MG63 (cell line): ENCODE data around the gene ELANE. TPM values are rescaled to one million over a fixed set of nuclear protein-coding genes. Genes with fewer than 3 reads are reported as not detected.

Experiments
- DNase-seq: peaks from one replicate; pipeline ENCODE4 v3.0.0-alpha.2; 2020
- H3K27me3 ChIP-seq: fragments of 250-450 bp; sonication (Bioruptor Pico); 2 replicates; pipeline ENCODE4 v1.5.1; 2020; ENCODE audit warnings: mild to moderate bottlenecking, moderate library complexity
- H3K36me3 ChIP-seq: fragments of 250-450 bp; sonication (Bioruptor Pico); 2 replicates; pipeline ENCODE4 v1.5.1; 2020; ENCODE audit warnings: mild to moderate bottlenecking, moderate library complexity
- H3K4me3 ChIP-seq: fragments of 250-450 bp; sonication (Bioruptor Pico); 2 replicates; pipeline ENCODE4 v1.5.1; 2020; ENCODE audit warnings: mild to moderate bottlenecking, moderate library complexity
- H3K9me3 ChIP-seq: fragments of 250-450 bp; sonication (Bioruptor Pico); 2 replicates; pipeline ENCODE4 v1.5.1; 2020; ENCODE audit warnings: mild to moderate bottlenecking, moderate library complexity
- total RNA-seq: library from RNA; depleted of rRNA; stranded (reverse); fragments of >200 nt; shearing (Covaris generic); gene quantifications from 2 replicates; pipeline ENCODE4 v1.2.3, GENCODE V29; 2014; ENCODE audit warnings: low replicate concordance

Gene ELANE
- total RNA-seq, 1 experiment from 2014 or later = not detected

DNA sequence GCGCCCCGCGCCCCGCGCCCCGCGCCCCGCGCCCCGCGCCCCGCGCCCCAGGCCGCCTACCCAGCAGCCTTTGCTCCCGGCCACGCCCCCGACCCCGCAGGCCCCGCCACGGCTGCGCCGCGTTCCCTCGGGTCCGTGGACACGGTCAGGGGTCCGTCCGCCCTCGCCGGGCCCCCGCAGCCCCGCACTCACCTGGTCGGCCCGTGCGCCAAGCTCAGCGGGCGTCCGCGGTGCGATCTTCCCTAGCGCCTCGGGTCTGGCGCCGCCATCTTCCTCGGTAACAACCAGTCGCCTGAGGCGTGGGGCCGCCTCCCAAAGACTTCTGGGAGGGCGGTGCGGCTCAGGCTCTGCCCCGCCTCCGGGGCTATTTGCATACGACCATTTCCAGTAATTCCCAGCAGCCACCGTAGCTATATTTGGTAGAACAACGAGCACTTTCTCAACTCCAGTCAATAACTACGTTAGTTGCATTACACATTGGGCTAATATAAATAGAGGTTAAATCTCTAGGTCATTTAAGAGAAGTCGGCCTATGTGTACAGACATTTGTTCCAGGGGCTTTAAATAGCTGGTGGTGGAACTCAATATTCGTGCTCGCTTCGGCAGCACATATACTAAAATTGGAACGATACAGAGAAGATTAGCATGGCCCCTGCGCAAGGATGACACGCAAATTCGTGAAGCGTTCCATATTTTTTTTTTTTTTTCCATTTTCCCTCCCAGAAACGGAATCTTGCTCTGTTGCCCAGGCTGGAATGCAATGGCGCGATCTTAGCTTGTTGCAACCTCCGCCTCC, 41.0 kb downstream of the ELANE start, which contains the start of the genes MED16 and RNU6-9:
MED16 (minus strand) TSS at position 294 of the 796 bp plus-strand sequence. CDS start 2,056 bp downstream, outside the sequence.
RNU6-9 (plus strand) TSS at position 591 of the 796 bp plus-strand sequence.
- Histone ChIP-seq H3K9me3 (no peaks in the 10 kb centered on the region), H3K27me3 (no peaks in the 10 kb centered on the region), H3K4me3 (peak within 1 kb of the TSS; percentile 67), H3K36me3 (peaks cover 4% of the 10 kb centered on the region)
- peak; percentile 83 for DNase-seq

- no peak for DNase-seq
- Histone ChIP-seq H3K36me3 (no peaks in the 10 kb centered on the region), H3K9me3 (no peaks in the 10 kb centered on the region), H3K27me3 (no peaks in the 10 kb centered on the region), H3K4me3 (no peak overlapping the region)
Measured at GRCh38 chr19:896434-896833, 44.3 kb downstream of the ELANE start.

DNA sequence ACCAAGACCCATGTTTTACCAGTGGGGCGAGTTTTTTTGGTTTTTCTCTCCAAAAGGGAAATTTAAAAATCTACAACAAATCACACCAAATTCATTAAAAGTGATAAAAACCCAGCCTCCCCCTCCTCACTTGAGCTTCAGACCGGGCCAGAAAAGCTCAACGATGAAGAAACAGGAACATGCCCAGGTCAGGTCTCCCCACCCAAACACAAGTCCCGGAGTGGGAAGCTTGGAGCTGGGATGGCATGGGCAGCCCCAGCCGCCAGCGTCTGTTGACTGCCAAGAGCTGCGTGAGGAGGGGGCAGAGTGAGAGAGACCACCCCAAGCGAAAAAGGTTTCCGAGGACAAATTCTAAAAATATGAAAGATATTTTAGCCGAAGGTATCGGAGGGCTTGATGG, 44.9 kb downstream of the ELANE start:
- H3K4me3 ChIP-seq = no peak overlapping the region
- H3K27me3 ChIP-seq = no peaks in the 10 kb centered on the region
- DNase-seq = no peak
- no peaks in the 10 kb centered on the region for H3K36me3 ChIP-seq
- no peaks in the 10 kb centered on the region for H3K9me3 ChIP-seq

DNA sequence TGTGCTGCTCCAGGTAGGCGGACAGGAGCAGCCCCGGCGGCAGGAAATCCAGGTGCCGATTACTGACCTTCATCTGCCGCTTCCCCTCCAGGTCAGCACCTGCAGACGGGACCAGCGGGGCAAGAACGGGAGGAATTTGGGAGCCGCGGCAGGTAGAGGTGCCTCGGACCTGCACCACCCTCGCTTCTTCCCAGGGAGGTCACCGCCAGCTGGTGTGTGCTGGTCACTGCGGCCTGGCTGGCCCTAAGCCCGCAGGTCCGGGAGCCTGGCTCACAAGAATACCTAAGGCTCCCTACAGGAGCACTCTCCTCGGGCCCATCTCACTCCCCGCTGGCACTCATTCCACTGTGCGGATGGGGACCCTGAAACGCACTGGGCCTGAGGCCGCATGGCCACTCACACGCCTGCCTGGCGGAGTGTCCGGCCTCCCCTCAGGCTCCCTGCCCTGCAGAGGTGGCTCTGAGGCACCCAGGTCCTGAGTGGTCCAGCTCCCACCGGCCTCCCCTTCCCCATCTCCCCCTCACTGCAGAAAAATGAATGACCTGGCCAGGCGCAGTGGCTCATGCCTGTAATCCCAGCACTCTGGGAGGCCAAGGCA, 45.4 kb downstream of the ELANE start:
- Histone ChIP-seq H3K27me3 (no peaks in the 10 kb centered on the region), H3K9me3 (no peaks in the 10 kb centered on the region), H3K4me3 (no peak overlapping the region), H3K36me3 (no peaks in the 10 kb centered on the region)
- DNase-seq = no peak

DNA sequence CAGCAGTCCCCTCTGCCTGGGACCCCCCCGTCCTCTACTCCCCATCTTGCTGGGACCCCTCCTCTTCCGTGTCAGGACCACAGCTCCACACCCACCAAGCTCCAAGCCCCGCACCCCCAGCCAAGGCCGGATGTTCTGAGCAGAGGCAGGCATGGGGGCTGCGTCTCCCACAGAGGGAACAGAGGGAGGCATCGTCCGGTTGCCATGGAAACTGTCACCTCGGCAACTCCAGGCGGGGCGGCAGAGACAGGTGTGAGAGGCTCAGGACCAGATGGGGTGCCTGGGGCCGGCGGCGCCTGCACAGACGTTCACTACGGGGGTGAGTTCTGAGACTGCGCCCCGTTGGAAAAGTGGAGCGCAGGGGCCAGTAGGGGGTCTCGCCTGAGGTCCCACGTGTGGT, 46.6 kb downstream of the ELANE start:
- Histone ChIP-seq H3K9me3 (no peaks in the 10 kb centered on the region), H3K36me3 (no peaks in the 10 kb centered on the region), H3K4me3 (no peak overlapping the region), H3K27me3 (no peaks in the 10 kb centered on the region)
- DNase-seq = no peak

GRCh38 chr19:899336-900042, 47.4 kb downstream of the ELANE start:
- no peak for DNase-seq
- no peaks in the 10 kb centered on the region for H3K36me3 ChIP-seq
- no peak overlapping the region for H3K4me3 ChIP-seq
- H3K9me3 ChIP-seq = no peaks in the 10 kb centered on the region
- no peaks in the 10 kb centered on the region for H3K27me3 ChIP-seq

DNA sequence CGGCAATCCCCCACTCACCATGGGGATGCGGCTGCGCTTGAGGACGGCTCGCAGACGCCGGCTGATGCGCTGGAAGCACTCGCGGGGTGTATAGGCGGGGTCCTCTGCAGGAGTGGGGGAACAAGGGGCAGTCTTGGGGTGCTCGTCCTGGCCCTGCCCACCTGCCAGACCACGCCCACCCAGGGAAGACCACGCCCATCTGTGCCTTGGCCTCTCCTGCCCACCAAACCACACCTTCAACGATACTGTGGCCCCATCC, 47.9 kb downstream of the ELANE start:
- DNase-seq = no peak
- no peak overlapping the region for H3K4me3 ChIP-seq
- no peaks in the 10 kb centered on the region for H3K9me3 ChIP-seq
- H3K36me3 ChIP-seq = no peaks in the 10 kb centered on the region
- H3K27me3 ChIP-seq = no peaks in the 10 kb centered on the region

DNA sequence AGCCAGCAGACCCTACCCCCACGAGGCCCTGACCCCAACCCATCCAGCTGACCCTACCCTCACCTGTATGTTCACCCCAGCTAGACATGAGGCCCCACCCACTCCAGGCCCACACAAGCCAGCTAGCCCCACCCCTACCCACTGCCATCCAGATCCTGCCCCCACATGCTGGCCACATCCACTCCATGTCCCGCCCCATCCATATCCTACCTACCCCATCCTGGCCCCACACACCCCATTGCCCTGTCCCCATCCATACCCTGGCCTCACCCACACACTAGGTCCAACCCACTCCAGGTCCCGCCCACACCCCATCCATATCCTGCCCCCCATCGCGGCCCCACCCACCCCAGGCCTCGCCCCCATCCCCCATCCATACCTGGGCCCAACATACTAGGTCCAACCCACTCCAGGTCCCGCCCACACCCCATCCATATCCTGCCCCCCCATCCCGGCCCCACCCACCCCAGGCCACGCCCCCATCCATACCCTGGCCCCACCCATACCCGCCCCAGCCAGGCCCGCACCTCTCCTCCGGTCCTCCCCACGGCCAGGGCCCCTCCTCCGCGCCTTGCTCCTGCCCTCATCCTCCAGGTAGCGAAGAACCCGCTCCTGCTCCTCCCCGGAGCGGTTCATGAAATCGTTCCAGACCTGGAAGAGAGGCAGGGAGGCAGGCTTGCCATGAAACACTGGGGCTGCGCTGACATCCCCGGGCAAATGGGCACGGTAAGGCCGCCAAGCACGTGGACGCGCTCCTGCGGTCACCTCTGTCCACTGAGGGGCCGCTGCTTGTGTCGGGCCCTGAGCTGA, 48.4 kb downstream of the ELANE start:
- no peaks in the 10 kb centered on the region for H3K36me3 ChIP-seq
- no peak for DNase-seq
- no peaks in the 10 kb centered on the region for H3K9me3 ChIP-seq
- no peaks in the 10 kb centered on the region for H3K27me3 ChIP-seq
- H3K4me3 ChIP-seq = no peak overlapping the region

GRCh38 chr19:901216-902092, 49.4 kb downstream of the ELANE start:
- H3K9me3 ChIP-seq = no peaks in the 10 kb centered on the region
- H3K27me3 ChIP-seq = no peaks in the 10 kb centered on the region
- H3K36me3 ChIP-seq = no peaks in the 10 kb centered on the region

DNA sequence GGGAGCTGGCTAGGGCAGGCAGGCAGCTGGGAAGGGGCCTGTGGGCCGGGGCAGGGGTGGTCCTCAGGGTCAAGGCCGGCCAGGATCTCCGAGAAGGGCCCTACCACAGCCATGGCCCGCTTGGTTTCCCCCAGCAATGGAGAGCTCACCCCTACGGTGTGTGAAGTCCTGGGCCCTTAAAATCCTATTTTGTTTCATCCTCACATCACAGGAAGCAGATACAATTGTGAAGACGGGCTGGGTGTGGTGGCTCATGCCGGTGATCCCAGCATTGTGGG, 49.9 kb downstream of the ELANE start:
- Histone ChIP-seq H3K4me3 (no peak overlapping the region), H3K9me3 (no peaks in the 10 kb centered on the region), H3K36me3 (no peaks in the 10 kb centered on the region), H3K27me3 (no peaks in the 10 kb centered on the region)
- no peak for DNase-seq

More at GRCh38 chr19:901216-902092, 49.4 kb downstream of the ELANE start:
- H3K4me3 ChIP-seq = no peak overlapping the region
- no peak for DNase-seq

- Histone ChIP-seq H3K9me3 (no peaks in the 10 kb centered on the region), H3K36me3 (no peaks in the 10 kb centered on the region), H3K27me3 (no peaks in the 10 kb centered on the region), H3K4me3 (no peak overlapping the region)
- peak; percentile 64 for DNase-seq
Measured at GRCh38 chr19:902446-903226, 50.5 kb downstream of the ELANE start.

- H3K9me3 ChIP-seq = no peaks in the 10 kb centered on the region
- no peak overlapping the region for H3K4me3 ChIP-seq
- DNase-seq = no peak
- H3K27me3 ChIP-seq = no peaks in the 10 kb centered on the region
- H3K36me3 ChIP-seq = no peaks in the 10 kb centered on the region
Measured at GRCh38 chr19:903266-903797, 51.2 kb downstream of the ELANE start.

- H3K27me3 ChIP-seq = no peaks in the 10 kb centered on the region
- H3K4me3 ChIP-seq = no peak overlapping the region
- DNase-seq = no peak
- H3K9me3 ChIP-seq = no peaks in the 10 kb centered on the region
- no peaks in the 10 kb centered on the region for H3K36me3 ChIP-seq
Measured at GRCh38 chr19:904545-904944, 52.4 kb downstream of the ELANE start.
